Esophagus squamous epithelium (tissue), 4 donors: ENCODE measurements around the gene CD27.
"Not testable (repeated sequence)": the region's sequence is repeated elsewhere in the genome, so short reads cannot be mapped to it uniquely, and the experiment has no call there.

Experiments used
- CTCF ChIP-seq, 6 experiments: fragments of 450-650 bp in 4 of 6; fragments of 200-600 bp in 2 of 6; sonication (generic) in 2 of 6; IDR thresholded peaks; one replicate each; pipeline ENCODE4 v1.5.1; 2016 to 2019; ENCODE audit warnings: antibody characterized with exemption in 6 of 6, mild to moderate bottlenecking in 4 of 6, moderate library complexity in 4 of 6
- POLR2A ChIP-seq, 4 donors: fragments of 450-650 bp; IDR thresholded peaks; one replicate each; pipeline ENCODE4 v1.6.1; 2017; ENCODE audit warnings: antibody characterized with exemption in 4 of 4, mild to moderate bottlenecking in 4 of 4, moderate library complexity in 3 of 4

- TF ChIP-seq CTCF, POLR2A (IDR thresholded peaks at IDR 0.05): not testable (repeated sequence)
Observed at GRCh38 chr12:6475233-6475975, 30.6 kb downstream of the CD27 start.
